Bronchial epithelial cell (primary cell): ENCODE data around the gene PAPLN. TPM values are rescaled to one million over a fixed set of nuclear protein-coding genes. Genes with fewer than 3 reads are reported as not detected.

Experiments used
- DNase-seq: peaks from one replicate; pipeline ENCODE4 v3.0.0-alpha.2; 2010; ENCODE audit warnings: low read depth
- FAIRE-seq: peaks from 2 replicates; lab custom pipeline; 2011; peaks lifted over from hg19 to GRCh38; lab: Jason Lieb, UNC
- H3K27me3 ChIP-seq: 2 replicates; pipeline ENCODE4 v1.5.1; 2011; ENCODE audit warnings: low read length; ENCODE audit not compliant: control insufficient read depth, insufficient read depth
- H3K36me3 ChIP-seq: 2 replicates; pipeline ENCODE4 v1.5.1; 2011; ENCODE audit warnings: low read length; ENCODE audit not compliant: control insufficient read depth, insufficient read depth
- H3K4me3 ChIP-seq: 2 replicates; pipeline ENCODE4 v1.5.1; 2011; ENCODE audit warnings: mild to moderate bottlenecking, low read depth, low read length, control low read depth
- CTCF ChIP-seq: IDR thresholded peaks from 2 replicates; pipeline ENCODE4 v1.5.1; 2011; ENCODE audit warnings: mild to moderate bottlenecking, moderate library complexity, low read length, control low read depth, inconsistent platforms; ENCODE audit not compliant: insufficient read depth, severe bottlenecking
- total RNA-seq: library from RNA; depleted of rRNA; stranded (reverse); fragments of >200 nt; gene quantifications from 2 replicates; pipeline ENCODE4 v1.2.1, GENCODE V29; 2014

The PAPLN gene
- total RNA-seq, 1 donor from 2014 or later: 3.4 TPM

- FAIRE-seq (no peak), DNase-seq (no peak)
- Histone ChIP-seq H3K27me3 (no peaks in the 10 kb centered on the region), H3K36me3 (peaks cover 8% of the 10 kb centered on the region), H3K4me3 (no peak overlapping the region)
- no peak for TF ChIP-seq CTCF
These were observed 27.0 kb downstream of the PAPLN start for GRCh38 chr14:73264080-73264884.

- peaks cover 8% of the 10 kb centered on the region for H3K36me3 ChIP-seq
- FAIRE-seq (no peak), DNase-seq (no peak)
- no peak overlapping the region for H3K4me3 ChIP-seq
- TF ChIP-seq CTCF: no peak
- H3K27me3 ChIP-seq: no peaks in the 10 kb centered on the region
These were observed 27.8 kb downstream of the PAPLN start for GRCh38 chr14:73264885-73265720.

GRCh38 chr14:73265721-73266046 lies 28.4 kb downstream of the PAPLN start:
- Histone ChIP-seq H3K36me3 (peaks cover 7% of the 10 kb centered on the region), H3K27me3 (no peaks in the 10 kb centered on the region), H3K4me3 (no peak overlapping the region)
- no peak for TF ChIP-seq CTCF
- no peak for DNase-seq
- FAIRE-seq: no peak

- FAIRE-seq (no peak), DNase-seq (no peak)
- Histone ChIP-seq H3K27me3 (no peaks in the 10 kb centered on the region), H3K4me3 (no peak overlapping the region), H3K36me3 (peaks cover 5% of the 10 kb centered on the region)
- no peak for TF ChIP-seq CTCF
These were observed 29.0 kb downstream of the PAPLN start for GRCh38 chr14:73266317-73266716.

GRCh38 chr14:73267474-73267873 lies 30.2 kb downstream of the PAPLN start:
- peaks cover 5% of the 10 kb centered on the region for H3K36me3 ChIP-seq
- no peak overlapping the region for H3K4me3 ChIP-seq
- FAIRE-seq (no peak), DNase-seq (no peak)
- H3K27me3 ChIP-seq: no peaks in the 10 kb centered on the region
- TF ChIP-seq CTCF: no peak
